Astrocyte (in vitro differentiated cells and primary cell): Measurements from ENCODE around the gene LGALS1. TPM values are rescaled to one million over a fixed set of nuclear protein-coding genes. Genes with fewer than 3 reads are reported as not detected.

ENCODE experiments used
- DNase-seq: peaks from one replicate; pipeline ENCODE4 v3.0.0-alpha.2; 2010; ENCODE audit warnings: low read depth
- FAIRE-seq: peaks from 2 replicates; lab custom pipeline; 2011; peaks lifted over from hg19 to GRCh38; lab: Jason Lieb, UNC
- H2AFZ ChIP-seq: 2 replicates; pipeline ENCODE4 v1.6.0; 2012; ENCODE audit warnings: low read depth, low read length, inconsistent platforms
- H3K27ac ChIP-seq: 2 replicates; pipeline ENCODE4 v1.5.1; 2011; ENCODE audit warnings: low read depth, low read length, inconsistent platforms
- H3K27me3 ChIP-seq: 2 replicates; pipeline ENCODE4 v1.6.0; 2011; ENCODE audit warnings: low read length, inconsistent platforms; ENCODE audit not compliant: insufficient read depth
- H3K36me3 ChIP-seq: 2 replicates; pipeline ENCODE4 v1.5.1; 2011; ENCODE audit warnings: low read length, inconsistent platforms; ENCODE audit not compliant: insufficient read depth
- H3K4me1 ChIP-seq: 2 replicates; pipeline ENCODE4 v1.5.1; 2011; ENCODE audit warnings: low read length, inconsistent platforms; ENCODE audit not compliant: insufficient read depth
- H3K4me2 ChIP-seq: 2 replicates; pipeline ENCODE4 v1.6.0; 2012; ENCODE audit warnings: low read length, inconsistent platforms
- H3K4me3 ChIP-seq: 2 replicates; pipeline ENCODE4 v1.5.1; 2011; ENCODE audit warnings: low read depth, mild to moderate bottlenecking, low read length, inconsistent platforms; ENCODE audit not compliant: insufficient read depth
- H3K79me2 ChIP-seq: 2 replicates; pipeline ENCODE4 v1.6.0; 2012; ENCODE audit warnings: mild to moderate bottlenecking, low read length, inconsistent platforms; ENCODE audit not compliant: insufficient read depth
- H3K9ac ChIP-seq: 2 replicates; pipeline ENCODE4 v1.6.0; 2012; ENCODE audit warnings: mild to moderate bottlenecking, low read length, inconsistent platforms
- H3K9me3 ChIP-seq: 2 replicates; pipeline ENCODE4 v1.5.1; 2012; ENCODE audit warnings: low read depth, mild to moderate bottlenecking, low read length, inconsistent platforms; ENCODE audit not compliant: insufficient read depth
- H4K20me1 ChIP-seq: 2 replicates; pipeline ENCODE4 v1.6.0; 2012; ENCODE audit warnings: low read length, inconsistent platforms; ENCODE audit not compliant: insufficient read depth
- H3K27ac Mint-ChIP-seq: one replicate; pipeline ENCODE4 v1.8.0; 2021; ENCODE audit warnings: mild to moderate bottlenecking, mixed read lengths; ENCODE audit not compliant: unreplicated experiment
- H3K27me3 Mint-ChIP-seq: one replicate; pipeline ENCODE4 v1.8.0; 2021; ENCODE audit warnings: low read depth, mixed read lengths; ENCODE audit not compliant: unreplicated experiment
- H3K36me3 Mint-ChIP-seq: one replicate; pipeline ENCODE4 v1.8.0; 2021; ENCODE audit warnings: low read depth, mixed read lengths; ENCODE audit not compliant: unreplicated experiment
- H3K4me1 Mint-ChIP-seq: one replicate; pipeline ENCODE4 v1.8.0; 2021; ENCODE audit warnings: low read depth, mixed read lengths; ENCODE audit not compliant: unreplicated experiment
- H3K4me3 Mint-ChIP-seq: one replicate; pipeline ENCODE4 v1.8.0; 2021; ENCODE audit warnings: mild to moderate bottlenecking, moderate library complexity, mixed read lengths; ENCODE audit not compliant: unreplicated experiment
- H3K9me3 Mint-ChIP-seq: one replicate; pipeline ENCODE4 v1.8.0; 2021; ENCODE audit warnings: mild to moderate bottlenecking, mixed read lengths; ENCODE audit not compliant: unreplicated experiment
- CTCF ChIP-seq: IDR thresholded peaks from 2 replicates; pipeline ENCODE4 v1.5.1; 2011; ENCODE audit warnings: low read depth, mild to moderate bottlenecking, inconsistent platforms, low read length, moderate library complexity; ENCODE audit not compliant: insufficient read depth
- EZH2 ChIP-seq: IDR thresholded peaks from 2 replicates; pipeline ENCODE4 v1.6.1; 2012; ENCODE audit warnings: mild to moderate bottlenecking, low read length, inconsistent platforms; ENCODE audit not compliant: insufficient read depth
- total RNA-seq: library from RNA; stranded (reverse); gene quantifications from 2 replicates; pipeline ENCODE4 v1.2.1, GENCODE V29; 2021

Gene LGALS1
- total RNA-seq, 1 donor from 2014 or later: 240 TPM

GRCh38 chr22:37657590-37658132 is 17.8 kb upstream of the LGALS1 start:
- FAIRE-seq (no peak), DNase-seq (no peak)
- Histone ChIP-seq H3K4me1 (peaks cover 28% of the 10 kb centered on the region), H3K9ac (peak overlapping the region; percentile 70), H3K9me3 (no peaks in the 10 kb centered on the region), H3K4me2 (peak overlapping the region; percentile 85), H3K4me3 (peak overlapping the region; percentile 53), H3K27me3 (no peaks in the 10 kb centered on the region), H3K79me2 (peaks cover 36% of the 10 kb centered on the region), H3K27ac (peak overlapping the region; percentile 58), H4K20me1 (peaks cover 29% of the 10 kb centered on the region), H3K36me3 (no peaks in the 10 kb centered on the region), H2AFZ (peak overlapping the region; percentile 84)
- Mint-ChIP-seq H3K27ac (peak overlapping the region; percentile 95), H3K36me3 (peaks cover 7% of the 10 kb centered on the region), H3K9me3 (no peaks in the 10 kb centered on the region), H3K4me1 (peaks cover 15% of the 10 kb centered on the region), H3K4me3 (peak overlapping the region; percentile 87), H3K27me3 (no peaks in the 10 kb centered on the region)
- TF ChIP-seq EZH2 (no peak), CTCF (no peak)

GRCh38 chr22:37658133-37659065 is 17.0 kb upstream of the LGALS1 start, which contains the start of gene PDXP:
Gene PDXP (plus strand): TSS chr22:37658723. CDS start chr22:37658783, 60 bp downstream.
- peaks cover 32% of the 10 kb centered on the region for H4K20me1 ChIP-seq
- H3K27ac Mint-ChIP-seq: peak within 1 kb of the TSS; percentile 95
- H3K4me2 ChIP-seq: peak within 1 kb of the TSS; percentile 85
- no peaks in the 10 kb centered on the region for H3K9me3 ChIP-seq
- no peaks in the 10 kb centered on the region for H3K27me3 ChIP-seq
- H3K36me3 ChIP-seq: no peaks in the 10 kb centered on the region
- H2AFZ ChIP-seq: peak within 1 kb of the TSS; percentile 84
- peak within 1 kb of the TSS; percentile 53 for H3K4me3 ChIP-seq
- DNase-seq: peak; percentile 100
- H3K36me3 Mint-ChIP-seq: peaks cover 5% of the 10 kb centered on the region
- peak; percentile 87 for FAIRE-seq
- no peaks in the 10 kb centered on the region for H3K27me3 Mint-ChIP-seq
- H3K4me3 Mint-ChIP-seq: peak within 1 kb of the TSS; percentile 87
- no peaks in the 10 kb centered on the region for H3K9me3 Mint-ChIP-seq
- peaks cover 28% of the 10 kb centered on the region for H3K4me1 ChIP-seq
- TF ChIP-seq EZH2 (no peak), CTCF (no peak)
- peak within 1 kb of the TSS; percentile 79 for H3K9ac ChIP-seq
- peak within 1 kb of the TSS; percentile 58 for H3K27ac ChIP-seq
- H3K4me1 Mint-ChIP-seq: peaks cover 15% of the 10 kb centered on the region
- peaks cover 39% of the 10 kb centered on the region for H3K79me2 ChIP-seq
